ENCODE measurements around the gene CEP41. TPM values are rescaled to one million over a fixed set of nuclear protein-coding genes. Genes with fewer than 3 reads are reported as not detected.

The CEP41 gene
- total and polyA plus RNA-seq, 4 donors, result 2.3 to 3.5 (median 2.8) TPM

GRCh38 chr7:130400120-130400572, 40.7 kb downstream of the CEP41 start (continued):
- TF ChIP-seq JUND (IDR thresholded peaks at IDR 0.05), result no peak
- no peak for TF ChIP-seq NR2F2 (IDR thresholded peaks at IDR 0.05)
- no peak for TF ChIP-seq EGR1 (IDR thresholded peaks at IDR 0.05; ENCODE audit: low read depth in 2 of 2)

GRCh38 chr7:130398526-130399090, 42.2 kb downstream of the CEP41 start:
- H3K9me3 ChIP-seq (ENCODE audit: control insufficient read depth in 4 of 4, low read length in 3 of 4), result no peaks in the 10 kb centered on the region
- WGBS, result 87% methylated on average over 8 of the region's 8 CpGs
- TF ChIP-seq FOXA1 (IDR thresholded peaks at IDR 0.05) (no peak), HNF4A (conservative IDR thresholded peaks at IDR 0.05) (no peak), YY1 (IDR thresholded peaks at IDR 0.05) (no peak), FOXA2 (IDR thresholded peaks at IDR 0.05) (no peak), HNF4G (IDR thresholded peaks at IDR 0.05) (no peak), RAD21 (IDR thresholded peaks at IDR 0.05) (no peak), TAF1 (conservative IDR thresholded peaks at IDR 0.05) (no peak), EGR1 (IDR thresholded peaks at IDR 0.05; ENCODE audit: low read depth in 2 of 2) (no peak), MAX (IDR thresholded peaks at IDR 0.05) (no peak)
- TF ChIP-seq, protein P1, sequence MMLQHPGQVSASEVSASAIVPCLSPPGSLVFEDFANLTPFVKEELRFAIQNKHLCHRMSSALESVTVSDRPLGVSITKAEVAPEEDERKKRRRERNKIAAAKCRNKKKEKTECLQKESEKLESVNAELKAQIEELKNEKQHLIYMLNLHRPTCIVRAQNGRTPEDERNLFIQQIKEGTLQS (IDR thresholded peaks at IDR 0.05), result no peak
- TF ChIP-seq, protein P2, sequence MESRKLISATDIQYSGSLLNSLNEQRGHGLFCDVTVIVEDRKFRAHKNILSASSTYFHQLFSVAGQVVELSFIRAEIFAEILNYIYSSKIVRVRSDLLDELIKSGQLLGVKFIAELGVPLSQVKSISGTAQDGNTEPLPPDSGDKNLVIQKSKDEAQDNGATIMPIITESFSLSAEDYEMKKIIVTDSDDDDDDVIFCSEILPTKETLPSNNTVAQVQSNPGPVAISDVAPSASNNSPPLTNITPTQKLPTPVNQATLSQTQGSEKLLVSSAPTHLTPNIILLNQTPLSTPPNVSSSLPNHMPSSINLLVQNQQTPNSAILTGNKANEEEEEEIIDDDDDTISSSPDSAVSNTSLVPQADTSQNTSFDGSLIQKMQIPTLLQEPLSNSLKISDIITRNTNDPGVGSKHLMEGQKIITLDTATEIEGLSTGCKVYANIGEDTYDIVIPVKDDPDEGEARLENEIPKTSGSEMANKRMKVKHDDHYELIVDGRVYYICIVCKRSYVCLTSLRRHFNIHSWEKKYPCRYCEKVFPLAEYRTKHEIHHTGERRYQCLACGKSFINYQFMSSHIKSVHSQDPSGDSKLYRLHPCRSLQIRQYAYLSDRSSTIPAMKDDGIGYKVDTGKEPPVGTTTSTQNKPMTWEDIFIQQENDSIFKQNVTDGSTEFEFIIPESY (IDR thresholded peaks at IDR 0.05), result no peak
- H3K36me3 ChIP-seq (ENCODE audit: control insufficient read depth in 4 of 4, insufficient read depth in 3 of 4, low read depth in 1 of 4, low read length in 3 of 4), result peaks cover 0 to 2% (median 0%) of the 10 kb centered on the region in 4 donors
- H3K9ac ChIP-seq (ENCODE audit: low read depth in 1 of 2, low read length in 2 of 2), result no peak overlapping the region
- H3K27ac ChIP-seq (ENCODE audit: low read depth in 1 of 2, low read length in 2 of 2), result no peak overlapping the region
- H3K4me3 ChIP-seq (ENCODE audit: low read depth in 1 of 3, low read length in 3 of 3), result no peak overlapping the region
- H3K27me3 ChIP-seq (ENCODE audit: control insufficient read depth in 4 of 4, insufficient read depth in 4 of 4, low read length in 3 of 4), result no peaks in the 10 kb centered on the region
- no peak for DNase-seq (ENCODE audit: low spot score)
- H3K4me1 ChIP-seq (ENCODE audit: control insufficient read depth in 4 of 4, insufficient read depth in 4 of 4, low read length in 3 of 4), result no peaks in the 10 kb centered on the region

GRCh38 chr7:130397758-130398073, 43.1 kb downstream of the CEP41 start:
- no peak overlapping the region for H3K4me3 ChIP-seq (ENCODE audit: low read depth in 1 of 3, low read length in 3 of 3)
- H3K27ac ChIP-seq (ENCODE audit: low read depth in 1 of 2, low read length in 2 of 2), result no peak overlapping the region
- 87% methylated on average over 3 of the region's 3 CpGs for WGBS
- H3K9me3 ChIP-seq (ENCODE audit: control insufficient read depth in 4 of 4, low read length in 3 of 4), result no peaks in the 10 kb centered on the region
- TF ChIP-seq YY1 (IDR thresholded peaks at IDR 0.05), result no peak
- TF ChIP-seq, protein P2 (IDR thresholded peaks at IDR 0.05), result no peak
- no peak for TF ChIP-seq HNF4A (conservative IDR thresholded peaks at IDR 0.05)
- TF ChIP-seq JUND (IDR thresholded peaks at IDR 0.05), result no peak
- no peak for TF ChIP-seq NR2F2 (IDR thresholded peaks at IDR 0.05)
- TF ChIP-seq TAF1 (conservative IDR thresholded peaks at IDR 0.05), result no peak
- TF ChIP-seq FOXA2 (IDR thresholded peaks at IDR 0.05), result no peak
- no peak for TF ChIP-seq MAX (IDR thresholded peaks at IDR 0.05)
- TF ChIP-seq, protein P3, sequence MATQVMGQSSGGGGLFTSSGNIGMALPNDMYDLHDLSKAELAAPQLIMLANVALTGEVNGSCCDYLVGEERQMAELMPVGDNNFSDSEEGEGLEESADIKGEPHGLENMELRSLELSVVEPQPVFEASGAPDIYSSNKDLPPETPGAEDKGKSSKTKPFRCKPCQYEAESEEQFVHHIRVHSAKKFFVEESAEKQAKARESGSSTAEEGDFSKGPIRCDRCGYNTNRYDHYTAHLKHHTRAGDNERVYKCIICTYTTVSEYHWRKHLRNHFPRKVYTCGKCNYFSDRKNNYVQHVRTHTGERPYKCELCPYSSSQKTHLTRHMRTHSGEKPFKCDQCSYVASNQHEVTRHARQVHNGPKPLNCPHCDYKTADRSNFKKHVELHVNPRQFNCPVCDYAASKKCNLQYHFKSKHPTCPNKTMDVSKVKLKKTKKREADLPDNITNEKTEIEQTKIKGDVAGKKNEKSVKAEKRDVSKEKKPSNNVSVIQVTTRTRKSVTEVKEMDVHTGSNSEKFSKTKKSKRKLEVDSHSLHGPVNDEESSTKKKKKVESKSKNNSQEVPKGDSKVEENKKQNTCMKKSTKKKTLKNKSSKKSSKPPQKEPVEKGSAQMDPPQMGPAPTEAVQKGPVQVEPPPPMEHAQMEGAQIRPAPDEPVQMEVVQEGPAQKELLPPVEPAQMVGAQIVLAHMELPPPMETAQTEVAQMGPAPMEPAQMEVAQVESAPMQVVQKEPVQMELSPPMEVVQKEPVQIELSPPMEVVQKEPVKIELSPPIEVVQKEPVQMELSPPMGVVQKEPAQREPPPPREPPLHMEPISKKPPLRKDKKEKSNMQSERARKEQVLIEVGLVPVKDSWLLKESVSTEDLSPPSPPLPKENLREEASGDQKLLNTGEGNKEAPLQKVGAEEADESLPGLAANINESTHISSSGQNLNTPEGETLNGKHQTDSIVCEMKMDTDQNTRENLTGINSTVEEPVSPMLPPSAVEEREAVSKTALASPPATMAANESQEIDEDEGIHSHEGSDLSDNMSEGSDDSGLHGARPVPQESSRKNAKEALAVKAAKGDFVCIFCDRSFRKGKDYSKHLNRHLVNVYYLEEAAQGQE (IDR thresholded peaks at IDR 0.05), result no peak
- no peaks in the 10 kb centered on the region for H3K4me1 ChIP-seq (ENCODE audit: control insufficient read depth in 4 of 4, insufficient read depth in 4 of 4, low read length in 3 of 4)
- DNase-seq (ENCODE audit: low spot score), result no peak
- peaks cover 0 to 2% (median 0%) of the 10 kb centered on the region in 4 donors for H3K36me3 ChIP-seq (ENCODE audit: control insufficient read depth in 4 of 4, insufficient read depth in 3 of 4, low read depth in 1 of 4, low read length in 3 of 4)
- no peaks in the 10 kb centered on the region for H3K27me3 ChIP-seq (ENCODE audit: control insufficient read depth in 4 of 4, insufficient read depth in 4 of 4, low read length in 3 of 4)
- no peak overlapping the region for H3K9ac ChIP-seq (ENCODE audit: low read depth in 1 of 2, low read length in 2 of 2)
